ENCODE measurements around the gene NPTXR.

NPTXR gene

GRCh38 chr22:38852522-38852921 lies 8.7 kb upstream of the NPTXR start:
- no peak overlapping the region for H3K4me3 ChIP-seq (replicated peaks; ENCODE audit: low read depth, low read length)
- TF ChIP-seq CTCF (IDR thresholded peaks at IDR 0.05; ENCODE audit: low read depth, low read length, missing control alignments) = no peak
- DNase-seq (ENCODE audit: extremely low read depth, low read depth) = no peak

- no peak for DNase-seq (ENCODE audit: extremely low read depth, low read depth)
- no peak for TF ChIP-seq CTCF (IDR thresholded peaks at IDR 0.05; ENCODE audit: low read depth, low read length, missing control alignments)
- H3K4me3 ChIP-seq (replicated peaks; ENCODE audit: low read depth, low read length) = no peak overlapping the region
Observed at GRCh38 chr22:38850941-38851849, 7.4 kb upstream of the NPTXR start.

DNA sequence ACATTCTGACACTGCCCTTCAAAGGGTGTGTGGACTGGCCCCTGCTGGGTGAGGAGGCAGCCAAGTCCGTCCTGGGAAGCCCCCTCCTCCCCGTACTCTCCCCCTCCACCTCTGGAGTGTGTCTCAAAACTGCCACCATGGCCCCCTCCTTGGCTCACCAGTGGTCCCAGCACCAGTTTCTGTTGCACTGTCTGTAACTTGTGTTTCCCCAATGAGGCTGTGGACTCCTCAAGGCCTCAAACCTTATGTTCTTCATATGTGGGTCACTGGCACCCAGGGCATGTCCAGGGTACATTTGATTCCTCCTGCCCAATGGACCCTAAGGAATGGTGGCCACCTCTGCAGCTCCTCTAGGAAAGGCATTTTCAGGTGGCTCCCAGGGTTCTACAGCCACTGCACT lies 6.6 kb upstream of the NPTXR start:
- H3K4me3 ChIP-seq (replicated peaks; ENCODE audit: low read depth, low read length) = no peak overlapping the region
- no peak for TF ChIP-seq CTCF (IDR thresholded peaks at IDR 0.05; ENCODE audit: low read depth, low read length, missing control alignments)
- DNase-seq (ENCODE audit: extremely low read depth, low read depth) = no peak

DNA sequence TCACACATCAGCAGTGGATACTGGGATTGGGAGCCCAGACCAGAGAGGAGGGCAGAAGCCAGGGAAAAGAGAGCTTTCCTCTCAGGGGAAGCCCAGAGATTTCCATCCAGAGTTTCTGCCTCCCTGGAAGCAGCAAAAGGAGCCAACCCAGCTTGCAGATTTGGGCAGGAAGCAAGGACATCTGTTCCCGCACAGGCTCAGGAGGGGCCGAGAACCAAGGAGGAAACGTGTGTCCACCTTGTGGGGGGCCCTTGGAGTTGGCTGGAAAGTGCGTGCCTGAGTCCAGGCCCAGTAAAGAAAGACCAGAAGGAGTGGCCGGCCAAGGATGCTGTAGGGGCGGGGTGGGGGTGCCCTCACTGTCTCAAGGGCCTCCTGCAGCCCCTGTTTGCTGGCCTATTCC lies 6.0 kb upstream of the NPTXR start:
- TF ChIP-seq CTCF (IDR thresholded peaks at IDR 0.05; ENCODE audit: low read depth, low read length, missing control alignments) = no peak
- DNase-seq (ENCODE audit: extremely low read depth, low read depth) = no peak
- H3K4me3 ChIP-seq (replicated peaks; ENCODE audit: low read depth, low read length) = no peak overlapping the region

- no peak for TF ChIP-seq CTCF (IDR thresholded peaks at IDR 0.05; ENCODE audit: low read depth, low read length, missing control alignments)
- no peak overlapping the region for H3K4me3 ChIP-seq (replicated peaks; ENCODE audit: low read depth, low read length)
- no peak for DNase-seq (ENCODE audit: extremely low read depth, low read depth)
Observed at GRCh38 chr22:38846412-38846811, 2.6 kb upstream of the NPTXR start.

DNA sequence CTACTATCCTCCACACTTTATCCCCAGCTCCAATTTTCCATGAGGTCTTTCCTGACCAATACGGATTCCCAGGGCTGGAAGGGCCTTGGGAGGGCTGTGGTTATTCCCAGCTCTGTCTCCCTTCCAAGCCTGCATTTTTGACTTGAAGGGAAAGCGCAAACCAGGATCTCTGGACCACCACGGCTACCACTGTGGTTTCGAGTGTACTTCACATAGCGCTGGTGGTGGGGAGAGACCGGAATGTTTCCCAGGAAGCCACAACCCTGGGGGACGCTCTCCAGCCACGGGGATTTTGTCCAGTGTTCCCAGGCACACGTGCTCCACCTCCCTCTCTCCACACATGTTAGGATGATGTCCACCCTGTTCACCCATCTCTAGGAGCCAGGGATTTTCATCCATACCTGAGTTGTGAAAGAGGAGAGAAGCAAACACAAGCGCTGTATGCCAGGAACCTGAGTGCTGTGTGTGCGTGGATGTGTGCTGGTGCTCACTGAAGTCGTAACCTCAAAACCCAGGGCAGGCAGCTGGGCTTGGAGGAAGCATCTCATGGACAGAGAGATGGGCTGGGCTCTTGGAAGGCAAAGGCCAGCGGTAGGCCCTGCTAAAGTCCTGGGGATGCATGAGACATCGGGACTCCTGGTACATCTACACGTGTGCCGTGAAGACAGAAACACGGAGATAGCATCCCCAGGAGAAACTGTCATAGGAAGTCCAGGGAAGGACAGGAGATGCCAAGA lies 1.3 kb upstream of the NPTXR start:
- no peak for DNase-seq (ENCODE audit: extremely low read depth, low read depth)
- no peak overlapping the region for H3K4me3 ChIP-seq (replicated peaks; ENCODE audit: low read depth, low read length)
- TF ChIP-seq CTCF (IDR thresholded peaks at IDR 0.05; ENCODE audit: low read depth, low read length, missing control alignments) = no peak
